Measurements from ENCODE around the gene LRRC4C. TPM values are rescaled to one million over a fixed set of nuclear protein-coding genes. Genes with fewer than 3 reads are reported as not detected.

Gene LRRC4C
- total and polyA plus RNA-seq, 2 experiments from 2014 or later: not detected

- in situ Hi-C loops (cut with MboI): no loop called here
- Histone ChIP-seq H3F3A (ENCODE audit: insufficient read depth) (no peaks in the 10 kb centered on the region), H3K4me3 (no peak overlapping the region), H4K20me1 (ENCODE audit: insufficient read depth) (no peaks in the 10 kb centered on the region), H3K9me2 (ENCODE audit: insufficient read depth) (no peaks in the 10 kb centered on the region), H2AFZ (no peak overlapping the region), H3K36me3 (ENCODE audit: low read depth) (no peaks in the 10 kb centered on the region), H3K27me3 (replicated peaks; ENCODE audit: insufficient read depth) (no peaks in the 10 kb centered on the region), H3K9ac (no peak overlapping the region), H3K9me3 (ENCODE audit: low read depth) (no peaks in the 10 kb centered on the region), H3K79me2 (ENCODE audit: insufficient read depth) (no peaks in the 10 kb centered on the region), H3K27ac (no peak overlapping the region), H3K4me2 (ENCODE audit: unreplicated experiment) (no peak overlapping the region), H3K4me1 (ENCODE audit: insufficient read depth) (no peaks in the 10 kb centered on the region)
- no peak for DNase-seq
- TF ChIP-seq EZH2phosphoT487 (IDR thresholded peaks at IDR 0.05; ENCODE audit: insufficient read depth, low read depth) (no peak), EZH2 (IDR thresholded peaks at IDR 0.05; ENCODE audit: insufficient read depth, poor library complexity, severe bottlenecking) (no peak)
- WGBS, 2 experiments (ENCODE audit: low coverage in 1 of 2, low lambda C conversion rate in 2 of 2, missing lambda C conversion rate in 2 of 2): 12 to 15% methylated on average over 2 of the region's 2 CpGs
Measured at GRCh38 chr11:41497974-41498373, 38.5 kb upstream of the LRRC4C start.

GRCh38 chr11:41494716-41495115, 35.3 kb upstream of the LRRC4C start:
- Histone ChIP-seq H3K9me2 (ENCODE audit: insufficient read depth) (no peaks in the 10 kb centered on the region), H3K9me3 (ENCODE audit: low read depth) (no peaks in the 10 kb centered on the region), H2AFZ (no peak overlapping the region), H3F3A (ENCODE audit: insufficient read depth) (no peaks in the 10 kb centered on the region), H4K20me1 (ENCODE audit: insufficient read depth) (no peaks in the 10 kb centered on the region), H3K27ac (no peak overlapping the region), H3K4me2 (ENCODE audit: unreplicated experiment) (no peak overlapping the region), H3K4me1 (ENCODE audit: insufficient read depth) (no peaks in the 10 kb centered on the region), H3K9ac (no peak overlapping the region), H3K4me3 (no peak overlapping the region), H3K36me3 (ENCODE audit: low read depth) (no peaks in the 10 kb centered on the region), H3K79me2 (ENCODE audit: insufficient read depth) (no peaks in the 10 kb centered on the region), H3K27me3 (replicated peaks; ENCODE audit: insufficient read depth) (no peaks in the 10 kb centered on the region)
- no peak for DNase-seq
- in situ Hi-C loops (cut with MboI): no loop called here
- 6% methylated on average over 1 of the region's 1 CpG for WGBS, 2 experiments (ENCODE audit: low coverage in 1 of 2, low lambda C conversion rate in 2 of 2, missing lambda C conversion rate in 2 of 2)
- TF ChIP-seq EZH2phosphoT487 (IDR thresholded peaks at IDR 0.05; ENCODE audit: insufficient read depth, low read depth): no peak
- TF ChIP-seq EZH2 (IDR thresholded peaks at IDR 0.05; ENCODE audit: insufficient read depth, poor library complexity, severe bottlenecking): no peak

- no peak overlapping the region for H3K9ac ChIP-seq
- 5 to 7% methylated on average over 2 of the region's 2 CpGs for WGBS, 2 experiments (ENCODE audit: low coverage in 1 of 2, low lambda C conversion rate in 2 of 2, missing lambda C conversion rate in 2 of 2)
- DNase-seq: no peak
- H4K20me1 ChIP-seq (ENCODE audit: insufficient read depth): no peaks in the 10 kb centered on the region
- H3K4me3 ChIP-seq: no peak overlapping the region
- no peaks in the 10 kb centered on the region for H3K9me2 ChIP-seq (ENCODE audit: insufficient read depth)
- no peak overlapping the region for H3K4me2 ChIP-seq (ENCODE audit: unreplicated experiment)
- H3K79me2 ChIP-seq (ENCODE audit: insufficient read depth): no peaks in the 10 kb centered on the region
- no peaks in the 10 kb centered on the region for H3K27me3 ChIP-seq (replicated peaks; ENCODE audit: insufficient read depth)
- no peaks in the 10 kb centered on the region for H3F3A ChIP-seq (ENCODE audit: insufficient read depth)
- TF ChIP-seq EZH2 (IDR thresholded peaks at IDR 0.05; ENCODE audit: insufficient read depth, poor library complexity, severe bottlenecking) (no peak), EZH2phosphoT487 (IDR thresholded peaks at IDR 0.05; ENCODE audit: insufficient read depth, low read depth) (no peak)
- H3K36me3 ChIP-seq (ENCODE audit: low read depth): no peaks in the 10 kb centered on the region
- no peak overlapping the region for H3K27ac ChIP-seq
- no peak overlapping the region for H2AFZ ChIP-seq
- no peaks in the 10 kb centered on the region for H3K4me1 ChIP-seq (ENCODE audit: insufficient read depth)
- in situ Hi-C loops (cut with MboI): no loop called here
- no peaks in the 10 kb centered on the region for H3K9me3 ChIP-seq (ENCODE audit: low read depth)
Measured at GRCh38 chr11:41486424-41486823, 27.0 kb upstream of the LRRC4C start.

- H3K9ac ChIP-seq: no peak overlapping the region
- no peaks in the 10 kb centered on the region for H3K27me3 ChIP-seq (replicated peaks; ENCODE audit: insufficient read depth)
- TF ChIP-seq EZH2 (IDR thresholded peaks at IDR 0.05; ENCODE audit: insufficient read depth, poor library complexity, severe bottlenecking): no peak
- TF ChIP-seq EZH2phosphoT487 (IDR thresholded peaks at IDR 0.05; ENCODE audit: insufficient read depth, low read depth): no peak
- H3K27ac ChIP-seq: no peak overlapping the region
- H3K4me2 ChIP-seq (ENCODE audit: unreplicated experiment): no peak overlapping the region
- no peak overlapping the region for H3K4me3 ChIP-seq
- H3K36me3 ChIP-seq (ENCODE audit: low read depth): no peaks in the 10 kb centered on the region
- no peaks in the 10 kb centered on the region for H3K9me3 ChIP-seq (ENCODE audit: low read depth)
- H3K79me2 ChIP-seq (ENCODE audit: insufficient read depth): no peaks in the 10 kb centered on the region
- no peak overlapping the region for H2AFZ ChIP-seq
- WGBS, 2 experiments (ENCODE audit: low coverage in 1 of 2, low lambda C conversion rate in 2 of 2, missing lambda C conversion rate in 2 of 2): 1 to 3% methylated on average over 3 of the region's 3 CpGs
- no peaks in the 10 kb centered on the region for H3F3A ChIP-seq (ENCODE audit: insufficient read depth)
- no peaks in the 10 kb centered on the region for H4K20me1 ChIP-seq (ENCODE audit: insufficient read depth)
- H3K4me1 ChIP-seq (ENCODE audit: insufficient read depth): no peaks in the 10 kb centered on the region
- in situ Hi-C loops (cut with MboI): no loop called here
- no peak for DNase-seq
- no peaks in the 10 kb centered on the region for H3K9me2 ChIP-seq (ENCODE audit: insufficient read depth)
Measured at GRCh38 chr11:41483956-41484355, 24.5 kb upstream of the LRRC4C start.

GRCh38 chr11:41479179-41479578, 19.7 kb upstream of the LRRC4C start:
- TF ChIP-seq EZH2phosphoT487 (IDR thresholded peaks at IDR 0.05; ENCODE audit: insufficient read depth, low read depth): no peak
- no peak for TF ChIP-seq EZH2 (IDR thresholded peaks at IDR 0.05; ENCODE audit: insufficient read depth, poor library complexity, severe bottlenecking)

More at GRCh38 chr11:41479179-41479578, 19.7 kb upstream of the LRRC4C start:
- Histone ChIP-seq H3K9me2 (ENCODE audit: insufficient read depth) (no peaks in the 10 kb centered on the region), H3K9ac (no peak overlapping the region), H3F3A (ENCODE audit: insufficient read depth) (no peaks in the 10 kb centered on the region), H3K79me2 (ENCODE audit: insufficient read depth) (no peaks in the 10 kb centered on the region), H4K20me1 (ENCODE audit: insufficient read depth) (no peaks in the 10 kb centered on the region), H3K4me1 (ENCODE audit: insufficient read depth) (no peaks in the 10 kb centered on the region), H3K9me3 (ENCODE audit: low read depth) (no peaks in the 10 kb centered on the region), H3K4me2 (ENCODE audit: unreplicated experiment) (no peak overlapping the region), H3K4me3 (no peak overlapping the region), H2AFZ (no peak overlapping the region), H3K27me3 (replicated peaks; ENCODE audit: insufficient read depth) (no peaks in the 10 kb centered on the region), H3K27ac (no peak overlapping the region), H3K36me3 (ENCODE audit: low read depth) (no peaks in the 10 kb centered on the region)
- in situ Hi-C loops (cut with MboI): no loop called here
- 12 to 13% methylated on average over 1 of the region's 1 CpG for WGBS, 2 experiments (ENCODE audit: low coverage in 1 of 2, low lambda C conversion rate in 2 of 2, missing lambda C conversion rate in 2 of 2)
- no peak for DNase-seq
